Vagina (tissue), 2 donors: ENCODE results near the gene SAP30BP. TPM values are rescaled to one million over a fixed set of nuclear protein-coding genes. Genes with fewer than 3 reads are reported as not detected.

Experiments
- DNase-seq, 2 donors: peaks; one replicate each; pipeline ENCODE4 v3.0.0-alpha.2; 2017; ENCODE audit errors: extremely low spot score in 2 of 2
- H3K27ac ChIP-seq: fragments of 200-600 bp; sonication (generic); one replicate; pipeline ENCODE4 v1.5.1; 2019
- H3K27me3 ChIP-seq: fragments of 200-600 bp; sonication (generic); one replicate; pipeline ENCODE4 v1.5.1; 2019
- H3K36me3 ChIP-seq, 2 donors: fragments of 200-600 bp; sonication (generic); one replicate each; pipeline ENCODE4 v1.5.1; 2017 to 2019
- H3K4me1 ChIP-seq: fragments of 200-600 bp; sonication (generic); one replicate; pipeline ENCODE4 v1.5.1; 2019
- H3K4me3 ChIP-seq, 2 donors: fragments of 200-600 bp; sonication (generic); 1 replicate in 1 of 2; 2 replicates in 1 of 2; pipeline ENCODE4 v1.5.1; 2016 to 2019
- H3K9me3 ChIP-seq: fragments of 200-600 bp; sonication (generic); one replicate; pipeline ENCODE4 v1.5.1; 2019
- CTCF ChIP-seq, 3 experiments: fragments of 450-650 bp in 2 of 3; fragments of 200-600 bp in 1 of 3; sonication (generic) in 1 of 3; IDR thresholded peaks; one replicate each; pipeline ENCODE4 v1.5.1; 2017 to 2019; ENCODE audit warnings: antibody characterized with exemption in 3 of 3, mild to moderate bottlenecking in 2 of 3, moderate library complexity in 2 of 3
- POLR2A ChIP-seq, 2 donors: fragments of 450-650 bp; IDR thresholded peaks; one replicate each; pipeline ENCODE4 v1.6.1; 2017; ENCODE audit warnings: antibody characterized with exemption in 2 of 2, mild to moderate bottlenecking in 2 of 2, moderate library complexity in 2 of 2
- POLR2AphosphoS5 ChIP-seq, 2 donors: sonication (generic); formaldehyde crosslinking; IDR thresholded peaks; one replicate each; pipeline ENCODE4 v1.9.0; 2017; ENCODE audit warnings: antibody characterized with exemption in 2 of 2, mild to moderate bottlenecking in 2 of 2, low read depth in 1 of 2; ENCODE audit not compliant: insufficient read depth in 1 of 2
- intact Hi-C: fragments of 100-400 bp; cut with DNase I; formaldehyde crosslinking; loops from one replicate; pipeline ENCODE4 v1.15.1; 2023
- total RNA-seq: library from RNA; depleted of rRNA; stranded (reverse); fragments of >200 nt; gene quantifications from one replicate; pipeline ENCODE4 v1.2.3, GENCODE V29; 2016

SAP30BP gene
- total RNA-seq, 1 donor from 2014 or later = 79.1 TPM

- intact Hi-C loops = no loop called here
- no peaks in the 10 kb centered on the region for H3K9me3 ChIP-seq
- H3K27ac ChIP-seq = peak overlapping the region; percentile 75
These were observed 54.9 kb downstream of the SAP30BP start for GRCh38 chr17:75722076-75722475.

GRCh38 chr17:75722542-75723095 lies 55.5 kb downstream of the SAP30BP start:
- H3K36me3 ChIP-seq = no peaks in the 10 kb centered on the region
- DNase-seq = no peak
- peaks cover 21% of the 10 kb centered on the region for H3K4me1 ChIP-seq
- intact Hi-C loops = no loop called here
- no peak for TF ChIP-seq POLR2AphosphoS5 (IDR thresholded peaks at IDR 0.05; ENCODE audit: insufficient read depth in 1 of 2, low read depth in 1 of 2)
- TF ChIP-seq POLR2A (IDR thresholded peaks at IDR 0.05) = no peak
- no peak for TF ChIP-seq CTCF (IDR thresholded peaks at IDR 0.05)
- no peaks in the 10 kb centered on the region for H3K27me3 ChIP-seq
- H3K27ac ChIP-seq = peak overlapping the region; percentile 75
- H3K4me3 ChIP-seq = peak overlapping the region; percentile 50 to 63
- no peaks in the 10 kb centered on the region for H3K9me3 ChIP-seq

More at GRCh38 chr17:75722076-75722475, 54.9 kb downstream of the SAP30BP start:
- Histone ChIP-seq H3K36me3 (no peaks in the 10 kb centered on the region), H3K27me3 (no peaks in the 10 kb centered on the region), H3K4me3 (peak overlapping the region; percentile 50 to 63), H3K4me1 (peaks cover 21% of the 10 kb centered on the region)
- TF ChIP-seq POLR2A (IDR thresholded peaks at IDR 0.05) = no peak
- peak in 1 of 2 donors; percentile 11 for TF ChIP-seq POLR2AphosphoS5 (IDR thresholded peaks at IDR 0.05; ENCODE audit: insufficient read depth in 1 of 2, low read depth in 1 of 2)
- no peak for DNase-seq

- TF ChIP-seq CTCF (IDR thresholded peaks at IDR 0.05) (no peak), POLR2A (IDR thresholded peaks at IDR 0.05) (no peak), POLR2AphosphoS5 (IDR thresholded peaks at IDR 0.05; ENCODE audit: insufficient read depth in 1 of 2, low read depth in 1 of 2) (peak; percentile 13 to 70)
- Histone ChIP-seq H3K4me3 (peak overlapping the region; percentile 50 to 63), H3K27me3 (no peaks in the 10 kb centered on the region), H3K9me3 (no peaks in the 10 kb centered on the region), H3K36me3 (no peaks in the 10 kb centered on the region), H3K27ac (peak overlapping the region; percentile 75), H3K4me1 (peaks cover 21% of the 10 kb centered on the region)
- intact Hi-C loops = no loop called here
- DNase-seq = no peak
These were observed 56.2 kb downstream of the SAP30BP start for GRCh38 chr17:75723171-75723930.

GRCh38 chr17:75724016-75725003 lies 57.2 kb downstream of the SAP30BP start:
- Histone ChIP-seq H3K36me3 (no peaks in the 10 kb centered on the region), H3K4me1 (peaks cover 21% of the 10 kb centered on the region), H3K27me3 (no peaks in the 10 kb centered on the region), H3K27ac (no peak overlapping the region), H3K4me3 (peak overlapping the region in 1 of 2 donors; percentile 50), H3K9me3 (no peaks in the 10 kb centered on the region)
- intact Hi-C loops = no loop called here
- TF ChIP-seq POLR2AphosphoS5 (IDR thresholded peaks at IDR 0.05; ENCODE audit: insufficient read depth in 1 of 2, low read depth in 1 of 2) (no peak), CTCF (IDR thresholded peaks at IDR 0.05) (no peak), POLR2A (IDR thresholded peaks at IDR 0.05) (no peak)
- DNase-seq = no peak

GRCh38 chr17:75725504-75725903 lies 58.4 kb downstream of the SAP30BP start:
- no peaks in the 10 kb centered on the region for H3K9me3 ChIP-seq
- no peak overlapping the region for H3K4me3 ChIP-seq
- no peak for TF ChIP-seq POLR2AphosphoS5 (IDR thresholded peaks at IDR 0.05; ENCODE audit: insufficient read depth in 1 of 2, low read depth in 1 of 2)
- TF ChIP-seq CTCF (IDR thresholded peaks at IDR 0.05) = no peak
- TF ChIP-seq POLR2A (IDR thresholded peaks at IDR 0.05) = no peak
- DNase-seq = no peak
- H3K27ac ChIP-seq = no peak overlapping the region
- H3K36me3 ChIP-seq = no peaks in the 10 kb centered on the region
- H3K27me3 ChIP-seq = no peaks in the 10 kb centered on the region
- H3K4me1 ChIP-seq = peaks cover 21% of the 10 kb centered on the region
- intact Hi-C loops = no loop called here
